Kidney (tissue), 14 donors: ENCODE results near the gene SIMC1. TPM values are rescaled to one million over a fixed set of nuclear protein-coding genes. Genes with fewer than 3 reads are reported as not detected.

Experiments
- DNase-seq, 5 donors: peaks; one replicate each; pipeline ENCODE4 v3.0.0-alpha.2; 2013 to 2020
- FAIRE-seq: peaks from 2 replicates; lab custom pipeline; 2012; peaks lifted over from hg19 to GRCh38; lab: Jason Lieb, UNC
- H3K27ac ChIP-seq, 2 donors: one replicate each; pipeline ENCODE4 v1.7.0; 2013; ENCODE audit warnings: low read depth in 2 of 2, low read length in 2 of 2, inconsistent platforms in 1 of 2
- H3K27me3 ChIP-seq: one replicate; pipeline ENCODE4 v1.7.1; 2013; ENCODE audit warnings: low read length, inconsistent platforms; ENCODE audit not compliant: control insufficient read depth, insufficient read depth
- H3K36me3 ChIP-seq, 3 donors: one replicate each; pipeline versions ENCODE4 v1.7.0 to v1.7.1; 2013; ENCODE audit warnings: low read length in 3 of 3, control low read depth in 1 of 3, inconsistent platforms in 1 of 3; ENCODE audit not compliant: insufficient read depth in 3 of 3, control insufficient read depth in 2 of 3
- H3K4me1 ChIP-seq, 3 donors: one replicate each; pipeline versions ENCODE4 v1.7.0 to v1.7.1; 2013; ENCODE audit warnings: low read length in 3 of 3, inconsistent platforms in 1 of 3, low read depth in 1 of 3; ENCODE audit not compliant: control insufficient read depth in 2 of 3, insufficient read depth in 2 of 3
- H3K4me3 ChIP-seq, 3 donors: one replicate each; pipeline versions ENCODE4 v1.7.0 to v1.8.1; 2013; ENCODE audit warnings: low read length in 3 of 3, control low read depth in 1 of 3, inconsistent platforms in 1 of 3
- H3K9ac ChIP-seq, 3 donors: one replicate each; pipeline versions ENCODE4 v1.7.0 to v1.7.1; 2013; ENCODE audit warnings: low read length in 3 of 3, control low read depth in 1 of 3, inconsistent platforms in 1 of 3
- H3K9me3 ChIP-seq, 3 donors: one replicate each; pipeline versions ENCODE4 v1.7.0 to v1.7.1; 2013; ENCODE audit warnings: low read length in 3 of 3, control low read depth in 1 of 3, inconsistent platforms in 1 of 3; ENCODE audit not compliant: control insufficient read depth in 2 of 3, insufficient read depth in 1 of 3
- intact Hi-C: fragments of 100-400 bp; cut with DNase I; formaldehyde crosslinking; loops from one replicate; pipeline ENCODE4 v1.11.1; 2022
- polyA plus RNA-seq: library from polyadenylated mRNA; stranded (reverse); fragments of 350-450 nt; fragmentation: Illumina TruSeq; extraction: RNeasy Lipid Tissue Mini Kit (QIAGEN cat#74804); gene quantifications from one replicate; pipeline ENCODE4 v1.2.3, GENCODE V29; 2014; ENCODE audit warnings: low read depth, low replicate concordance; ENCODE audit not compliant: insufficient read depth
- total RNA-seq: library from RNA; stranded (reverse); fragmentation: NEBNext Ultra II Directional; extraction: Animal tissue kit (Norgen Biotek cat#: 25700); gene quantifications from one replicate; pipeline ENCODE4 v1.2.1, GENCODE V29; 2021
- TF ChIP-seq, protein P1 (sequence below): IDR thresholded peaks from 3 replicates; pipeline ENCODE4 v1.5.1; 2012; ENCODE audit warnings: mild to moderate bottlenecking, moderate library complexity, borderline replicate concordance; ENCODE audit not compliant: insufficient read depth; ENCODE audit errors: extremely low read depth
- donor health status: control.
- donor health status: control.
- donor health status: control.
- donor health status: control.
- donor health status: control.
- donor health status: DM: yes; HTN: yes; CAD: no.
- donor health status: Normal renal cell carcinoma (clear cell type).

Gene SIMC1
- total and polyA plus RNA-seq, 2 donors from 2014 or later: 4.1 to 10.0 TPM

DNA sequence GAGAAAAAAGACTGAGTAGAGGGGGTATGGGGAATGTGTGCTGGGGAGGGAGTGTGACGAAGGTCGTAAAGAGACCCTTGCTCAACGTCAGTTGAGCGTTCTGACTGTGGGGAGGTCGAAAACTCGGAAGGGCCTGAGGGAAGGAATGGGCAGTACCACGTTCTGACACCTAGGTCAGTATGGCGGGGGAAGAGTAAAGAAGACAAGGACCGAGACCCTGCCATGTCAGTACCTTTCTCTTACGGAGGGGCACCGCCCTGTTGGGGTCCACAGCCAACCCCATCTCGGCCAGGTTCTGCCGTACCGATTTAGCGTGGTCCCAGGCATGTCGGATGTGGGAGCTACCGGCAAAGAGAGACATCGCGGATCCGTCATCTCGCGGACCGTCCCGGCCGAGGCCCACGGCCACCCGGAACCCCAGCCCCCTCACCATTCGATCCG, 149.8 kb downstream of the SIMC1 start:
- FAIRE-seq (no peak), DNase-seq (peak in 2 of 5 donors; percentile 28 to 54)
- H3K9me3 ChIP-seq: no peaks in the 10 kb centered on the region
- peaks cover 0 to 8% (median 6%) of the 10 kb centered on the region in 3 donors for H3K4me1 ChIP-seq
- TF ChIP-seq, protein P1, sequence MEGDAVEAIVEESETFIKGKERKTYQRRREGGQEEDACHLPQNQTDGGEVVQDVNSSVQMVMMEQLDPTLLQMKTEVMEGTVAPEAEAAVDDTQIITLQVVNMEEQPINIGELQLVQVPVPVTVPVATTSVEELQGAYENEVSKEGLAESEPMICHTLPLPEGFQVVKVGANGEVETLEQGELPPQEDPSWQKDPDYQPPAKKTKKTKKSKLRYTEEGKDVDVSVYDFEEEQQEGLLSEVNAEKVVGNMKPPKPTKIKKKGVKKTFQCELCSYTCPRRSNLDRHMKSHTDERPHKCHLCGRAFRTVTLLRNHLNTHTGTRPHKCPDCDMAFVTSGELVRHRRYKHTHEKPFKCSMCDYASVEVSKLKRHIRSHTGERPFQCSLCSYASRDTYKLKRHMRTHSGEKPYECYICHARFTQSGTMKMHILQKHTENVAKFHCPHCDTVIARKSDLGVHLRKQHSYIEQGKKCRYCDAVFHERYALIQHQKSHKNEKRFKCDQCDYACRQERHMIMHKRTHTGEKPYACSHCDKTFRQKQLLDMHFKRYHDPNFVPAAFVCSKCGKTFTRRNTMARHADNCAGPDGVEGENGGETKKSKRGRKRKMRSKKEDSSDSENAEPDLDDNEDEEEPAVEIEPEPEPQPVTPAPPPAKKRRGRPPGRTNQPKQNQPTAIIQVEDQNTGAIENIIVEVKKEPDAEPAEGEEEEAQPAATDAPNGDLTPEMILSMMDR: no peak
- peak overlapping the region; percentile 95 to 97 (median 97) for H3K4me3 ChIP-seq
- peak overlapping the region; percentile 89 to 98 (median 92) for H3K9ac ChIP-seq
- no peak overlapping the region for H3K27ac ChIP-seq
- H3K27me3 ChIP-seq: no peaks in the 10 kb centered on the region
- peaks cover 0 to 36% (median 12%) of the 10 kb centered on the region in 3 donors for H3K36me3 ChIP-seq
- intact Hi-C loops: no loop called here

DNA sequence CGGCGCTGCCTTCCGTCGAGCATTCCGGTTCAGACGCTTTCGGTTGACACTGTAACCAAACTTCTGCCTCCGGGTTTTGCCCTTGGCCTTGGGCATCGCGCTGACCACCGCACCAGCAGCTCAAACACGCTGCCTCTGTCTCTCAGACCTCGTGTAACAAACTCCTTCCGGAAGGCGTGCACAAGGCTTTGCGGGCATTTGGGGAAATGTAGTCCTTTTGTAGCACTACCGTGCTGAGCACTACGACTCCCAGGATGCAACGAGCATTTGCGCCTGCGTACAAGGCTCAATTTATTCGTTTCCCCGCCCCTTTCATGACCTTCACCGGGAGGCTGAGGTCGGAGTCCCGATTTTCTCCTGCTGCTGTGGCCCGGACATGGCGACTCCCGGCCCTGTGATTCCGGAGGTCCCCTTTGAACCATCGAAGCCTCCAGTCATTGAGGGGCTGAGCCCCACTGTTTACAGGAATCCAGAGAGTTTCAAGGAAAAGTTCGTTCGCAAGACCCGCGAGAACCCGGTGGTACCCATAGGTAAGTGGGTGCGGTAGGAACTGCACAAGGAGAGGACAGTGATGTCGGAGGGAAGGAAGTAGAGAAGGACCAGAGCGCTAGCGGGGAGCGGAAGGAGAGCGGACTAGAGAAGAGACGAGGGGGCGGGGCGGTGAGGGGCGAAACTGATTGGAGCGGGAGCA, 150.4 kb downstream of the SIMC1 start, which contains the start of the genes HIGD2A and NOP16:
Gene HIGD2A (plus strand): TSS at position 308 of the 691 bp plus-strand sequence. CDS start 69 bp downstream, at position 377.
Gene NOP16 (minus strand): TSS at position 155 of the 691 bp plus-strand sequence. CDS start 59 bp downstream, at position 96.
- H3K27me3 ChIP-seq: no peaks in the 10 kb centered on the region
- FAIRE-seq (peak; percentile 68), DNase-seq (peak; percentile 99 to 100 (median 100))
- H3K27ac ChIP-seq: peak within 1 kb of the TSS; percentile 99 to 100
- intact Hi-C loops: no loop called here
- H3K4me1 ChIP-seq: peaks cover 0 to 8% (median 6%) of the 10 kb centered on the region in 3 donors
- H3K9me3 ChIP-seq: no peaks in the 10 kb centered on the region
- H3K4me3 ChIP-seq: peak within 1 kb of the TSS; percentile 95 to 97 (median 97)
- peak within 1 kb of the TSS; percentile 89 to 98 (median 92) for H3K9ac ChIP-seq
- H3K36me3 ChIP-seq: peaks cover 0 to 42% (median 13%) of the 10 kb centered on the region in 3 donors
- TF ChIP-seq, protein P1: no peak

DNA sequence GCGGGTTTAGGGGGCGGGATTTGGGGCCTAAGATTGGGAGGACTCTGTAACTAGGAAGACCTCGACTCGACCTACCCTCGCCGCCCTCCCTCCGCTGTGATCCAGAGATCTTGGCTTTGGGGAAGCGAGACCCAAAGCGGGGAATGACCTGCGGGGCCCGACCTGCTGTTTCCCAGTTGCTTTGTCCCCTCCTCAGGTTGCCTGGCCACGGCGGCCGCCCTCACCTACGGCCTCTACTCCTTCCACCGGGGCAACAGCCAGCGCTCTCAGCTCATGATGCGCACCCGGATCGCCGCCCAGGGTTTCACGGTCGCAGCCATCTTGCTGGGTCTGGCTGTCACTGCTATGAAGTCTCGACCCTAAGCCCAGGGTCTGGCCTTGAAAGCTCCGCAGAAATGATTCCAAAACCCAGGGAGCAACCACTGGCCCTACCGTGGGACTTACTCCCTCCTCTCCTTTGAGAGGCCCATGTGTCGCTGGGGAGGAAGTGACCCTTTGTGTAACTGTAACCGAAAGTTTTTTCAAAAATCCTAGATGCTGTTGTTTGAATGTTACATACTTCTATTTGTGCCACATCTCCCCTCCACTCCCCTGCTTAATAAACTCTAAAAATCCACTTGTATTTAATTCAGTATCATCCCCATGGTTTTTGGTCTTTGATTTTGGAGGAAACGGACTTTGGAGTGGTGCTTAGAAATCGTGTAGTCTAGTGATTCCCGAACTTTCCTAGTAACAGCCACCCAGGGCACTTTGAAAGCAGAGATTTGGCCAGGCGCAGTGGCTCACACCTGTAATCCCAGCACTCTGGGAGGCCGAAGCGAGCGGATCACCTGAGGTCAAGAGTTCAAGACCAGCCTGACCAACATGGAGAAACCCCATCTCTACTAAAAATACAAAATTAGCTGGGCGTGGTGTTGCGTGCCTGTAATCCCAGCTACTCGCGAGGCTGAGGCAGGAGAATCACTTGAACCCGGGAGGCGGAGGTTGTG, 151.2 kb downstream of the SIMC1 start:
- H3K27ac ChIP-seq: peak overlapping the region; percentile 99 to 100
- peaks cover 0 to 41% (median 12%) of the 10 kb centered on the region in 3 donors for H3K36me3 ChIP-seq
- H3K27me3 ChIP-seq: no peaks in the 10 kb centered on the region
- FAIRE-seq: no peak
- no peaks in the 10 kb centered on the region for H3K9me3 ChIP-seq
- H3K4me3 ChIP-seq: peak overlapping the region; percentile 73 to 97 (median 95)
- peak overlapping the region; percentile 22 to 96 (median 30) for H3K9ac ChIP-seq
- peaks cover 0 to 8% (median 6%) of the 10 kb centered on the region in 3 donors for H3K4me1 ChIP-seq
- intact Hi-C loops: no loop called here
- TF ChIP-seq, protein P1: no peak
- DNase-seq: peak in 1 of 5 donors; percentile 62
